ENCODE measurements around the gene MT1M.
"Not testable (repeated sequence)": the region's sequence is repeated elsewhere in the genome, so short reads cannot be mapped to it uniquely, and the experiment has no call there.

MT1M gene

GRCh38 chr16:56632156-56632847 is at the start of gene MT1M:
Gene MT1M, plus strand, starts transcription at chr16:56632659. Its CDS starts 73 bp downstream, at chr16:56632732.
- no peak for DNase-seq (ENCODE audit: low spot score)

DNA sequence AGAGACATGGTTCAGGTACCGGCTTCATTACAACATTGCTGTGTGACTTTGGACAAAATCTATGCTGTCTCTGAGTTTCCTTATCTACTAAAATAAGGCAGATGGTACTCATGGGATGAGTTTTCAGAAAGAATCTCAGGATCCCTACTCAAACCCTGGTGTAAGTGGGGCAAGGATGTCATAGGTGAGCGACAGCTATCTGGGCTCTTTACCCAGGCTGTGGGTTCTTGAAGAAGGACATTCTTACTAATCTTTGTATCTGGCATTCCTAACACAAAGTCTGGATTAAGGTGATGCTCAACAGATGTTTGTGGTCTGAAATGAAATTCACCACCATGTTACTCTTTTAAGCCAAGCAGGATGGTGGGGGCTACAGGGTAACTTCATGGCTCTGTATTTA is 49.5 kb upstream of the MT1M start:
- not testable (repeated sequence) for DNase-seq (ENCODE audit: low spot score)

- DNase-seq (ENCODE audit: low spot score) = no peak
Observed at GRCh38 chr16:56583351-56584168, 48.9 kb upstream of the MT1M start.

GRCh38 chr16:56584276-56584675 is 48.2 kb upstream of the MT1M start:
- DNase-seq (ENCODE audit: low spot score) = no peak

DNA sequence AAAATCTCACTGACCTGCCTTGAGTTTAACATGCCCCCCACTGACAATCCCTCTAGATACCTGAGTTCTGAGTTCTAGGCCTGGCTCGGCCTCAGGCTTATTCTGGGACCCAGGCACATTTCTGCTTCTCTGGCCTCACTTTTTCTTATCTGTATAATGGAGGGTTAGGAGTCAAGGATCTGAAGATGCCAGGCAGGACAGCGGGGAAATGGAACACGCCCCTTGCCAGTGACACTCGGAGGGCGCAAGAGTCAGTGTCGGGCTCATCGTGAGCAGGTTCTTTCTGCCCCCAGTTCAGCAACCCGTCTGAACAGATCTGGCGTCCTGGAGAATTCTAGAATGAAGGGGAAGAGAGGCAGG is 43.7 kb upstream of the MT1M start:
- no peak for DNase-seq (ENCODE audit: low spot score)

DNA sequence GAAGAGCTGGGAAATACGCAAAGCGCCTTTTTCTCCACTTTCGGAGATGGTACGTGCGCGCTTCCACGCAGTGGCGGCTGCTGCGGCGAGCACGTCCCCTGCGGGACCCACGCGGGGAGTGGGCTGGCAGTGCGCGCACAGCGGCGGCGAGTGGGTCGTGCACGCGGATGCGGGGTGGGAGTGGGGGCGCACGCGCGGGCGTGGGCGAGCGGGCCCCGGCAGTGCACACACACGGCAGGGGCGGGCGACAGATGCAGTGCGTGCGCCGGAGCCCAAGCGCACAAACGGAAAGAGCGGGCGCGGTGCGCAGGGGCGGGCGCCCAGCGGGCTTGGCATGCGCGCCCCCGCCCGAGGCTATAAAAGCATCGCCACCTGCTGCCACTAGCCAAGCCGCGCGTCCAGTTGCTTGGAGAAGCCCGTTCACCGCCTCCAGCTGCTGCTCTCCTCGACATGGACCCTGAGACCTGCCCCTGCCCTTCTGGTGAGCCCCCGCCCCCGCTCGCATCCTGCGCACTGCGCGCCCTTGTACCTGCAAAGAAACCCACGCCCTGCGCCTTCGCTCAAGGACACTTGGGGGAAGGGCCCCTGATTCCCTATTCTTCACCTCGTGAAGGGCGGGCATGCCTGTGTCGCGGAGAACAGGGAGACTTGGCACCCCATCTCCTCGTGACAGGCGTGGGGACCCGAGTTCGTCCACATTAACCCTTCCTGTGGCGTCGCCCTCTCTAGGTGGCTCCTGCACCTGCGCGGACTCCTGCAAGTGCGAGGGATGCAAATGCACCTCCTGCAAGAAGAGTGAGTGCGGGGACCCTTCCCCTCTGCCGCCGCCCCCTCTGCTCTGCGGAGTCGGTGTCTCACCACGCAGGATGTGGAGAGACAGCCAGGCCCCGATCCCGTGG is 43.1 kb upstream of the MT1M start, which contains the start of gene MT3:
Gene MT3, plus strand, starts transcription at position 388 of the 899 bp plus-strand sequence. Its CDS starts 63 bp downstream, at position 451.
- DNase-seq (ENCODE audit: low spot score) = peak; percentile 41

DNA sequence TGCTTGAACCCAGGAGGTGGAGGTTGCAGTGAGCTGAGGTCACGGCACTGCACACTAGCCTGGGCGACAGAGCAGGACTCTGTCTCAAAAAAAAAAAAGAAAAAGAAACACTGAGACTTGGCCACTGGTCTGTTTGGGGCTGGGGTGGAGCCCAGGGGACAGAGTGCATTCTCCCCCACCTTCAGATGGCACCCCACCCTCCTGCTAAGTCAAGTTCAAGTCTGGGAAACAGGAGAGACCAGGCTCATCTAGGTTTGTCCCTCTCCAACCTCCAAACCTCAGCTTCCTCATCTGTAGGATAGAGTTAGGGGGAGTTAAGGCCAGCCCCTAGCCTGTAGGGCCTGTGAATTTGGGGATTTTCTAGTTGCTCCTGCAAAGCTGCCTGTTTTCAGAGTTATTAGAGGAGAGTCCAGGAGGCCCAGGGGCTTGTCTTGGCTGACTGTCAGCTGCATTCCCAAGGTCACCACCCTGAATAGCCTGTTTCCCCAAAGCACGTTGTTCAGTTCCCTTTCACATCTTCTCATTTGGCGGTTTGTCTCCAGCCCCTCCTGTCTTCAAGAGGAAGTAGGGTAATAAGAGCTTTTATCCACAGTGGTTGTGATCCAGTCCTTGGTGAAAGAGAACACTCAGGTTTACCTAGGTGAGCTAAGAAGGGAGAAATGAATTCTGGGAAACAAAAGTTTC is 40.9 kb upstream of the MT1M start:
- no peak for DNase-seq (ENCODE audit: low spot score)

- no peak for DNase-seq (ENCODE audit: low spot score)
Observed at GRCh38 chr16:56593573-56594291, 38.7 kb upstream of the MT1M start.

DNA sequence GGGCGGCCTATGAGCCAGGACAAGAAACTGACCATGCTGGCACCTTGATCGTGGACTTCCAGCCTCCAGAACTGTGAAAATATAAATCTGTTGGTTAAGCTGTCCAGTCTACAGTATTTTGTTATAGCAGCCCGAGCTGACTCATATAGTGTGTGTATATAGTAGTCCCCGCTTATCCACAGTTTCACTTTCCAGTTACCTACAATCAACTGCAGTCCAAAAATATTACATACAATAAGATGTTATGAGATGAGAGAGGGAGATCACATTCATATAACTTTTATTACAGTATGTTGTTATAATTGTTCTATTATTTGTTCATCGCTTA is 38.2 kb upstream of the MT1M start:
- DNase-seq (ENCODE audit: low spot score) = no peak

DNA sequence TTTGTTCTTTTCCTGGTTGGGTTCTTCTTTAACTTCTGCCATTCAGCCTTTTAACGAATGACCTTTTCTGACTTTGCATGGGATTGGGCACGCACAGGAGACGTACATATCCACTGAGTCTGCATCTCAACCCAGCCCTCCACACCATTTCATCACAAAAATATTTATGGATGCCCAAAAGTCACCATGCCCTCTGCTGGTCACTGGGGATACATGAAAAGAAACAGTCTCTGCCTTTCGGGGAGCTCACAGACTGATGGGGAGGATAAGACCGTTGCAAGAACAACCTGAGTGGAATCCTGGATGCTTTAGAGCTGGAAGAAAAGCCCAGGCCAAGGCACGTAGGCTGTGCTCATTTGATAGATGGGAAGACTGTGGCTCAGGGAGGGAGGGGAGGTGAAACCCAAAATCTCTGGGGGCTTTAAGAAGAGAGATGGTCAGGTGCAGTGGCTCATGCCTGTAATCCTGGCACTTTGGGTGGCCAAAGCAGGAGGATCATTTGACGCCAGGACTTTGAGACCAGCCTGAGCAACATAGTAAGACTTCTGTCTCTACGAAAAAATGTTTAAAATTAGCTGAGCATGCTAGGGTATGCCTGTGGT is 32.0 kb upstream of the MT1M start:
- DNase-seq (ENCODE audit: low spot score) = peak; percentile 60

DNA sequence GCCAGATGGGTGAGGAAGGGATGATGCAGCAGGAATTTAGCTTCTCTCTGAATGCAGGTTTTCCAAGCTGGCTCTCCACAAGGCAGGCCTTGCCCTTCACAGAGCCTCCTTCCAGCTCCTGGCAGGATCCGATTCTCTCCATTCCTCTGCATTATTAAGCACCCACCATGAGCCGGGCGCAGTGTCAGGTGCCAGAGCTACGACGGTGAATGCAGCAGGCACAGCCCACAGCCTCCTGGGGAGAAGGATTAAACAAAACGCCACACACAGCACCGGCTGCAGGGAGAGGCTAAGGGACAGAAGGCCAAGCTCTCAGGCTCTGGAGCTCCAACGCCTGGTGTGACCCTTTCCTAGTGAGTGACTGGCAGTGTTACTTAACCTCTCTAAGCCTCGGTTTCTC is 31.1 kb upstream of the MT1M start:
- DNase-seq (ENCODE audit: low spot score) = no peak

- DNase-seq (ENCODE audit: low spot score) = peak; percentile 66
Observed at GRCh38 chr16:56603589-56603988, 28.9 kb upstream of the MT1M start.

- no peak for DNase-seq (ENCODE audit: low spot score)
Observed at GRCh38 chr16:56604966-56605365, 27.5 kb upstream of the MT1M start.

DNA sequence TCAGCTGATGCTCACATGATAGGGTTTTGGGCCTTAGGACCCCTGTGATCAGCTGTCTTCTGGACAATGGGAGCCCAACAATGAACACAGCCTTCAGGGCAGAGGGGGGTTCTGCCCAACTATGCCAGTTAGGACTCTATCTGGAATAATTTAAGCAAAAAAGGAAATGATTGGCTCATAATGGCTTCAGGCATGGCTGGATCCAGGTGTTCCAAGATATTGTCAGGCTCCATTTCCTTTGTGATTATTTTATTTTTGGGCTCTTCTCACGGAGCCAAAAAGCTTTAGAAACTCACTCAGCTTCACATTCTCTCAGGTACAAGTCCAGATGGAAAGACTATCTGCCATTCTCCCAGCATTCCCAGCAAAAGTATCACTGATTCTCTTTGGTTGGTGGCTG is 27.0 kb upstream of the MT1M start:
- DNase-seq (ENCODE audit: low spot score) = no peak

GRCh38 chr16:56606071-56606475 is 26.4 kb upstream of the MT1M start:
- DNase-seq (ENCODE audit: low spot score) = peak; percentile 27

DNA sequence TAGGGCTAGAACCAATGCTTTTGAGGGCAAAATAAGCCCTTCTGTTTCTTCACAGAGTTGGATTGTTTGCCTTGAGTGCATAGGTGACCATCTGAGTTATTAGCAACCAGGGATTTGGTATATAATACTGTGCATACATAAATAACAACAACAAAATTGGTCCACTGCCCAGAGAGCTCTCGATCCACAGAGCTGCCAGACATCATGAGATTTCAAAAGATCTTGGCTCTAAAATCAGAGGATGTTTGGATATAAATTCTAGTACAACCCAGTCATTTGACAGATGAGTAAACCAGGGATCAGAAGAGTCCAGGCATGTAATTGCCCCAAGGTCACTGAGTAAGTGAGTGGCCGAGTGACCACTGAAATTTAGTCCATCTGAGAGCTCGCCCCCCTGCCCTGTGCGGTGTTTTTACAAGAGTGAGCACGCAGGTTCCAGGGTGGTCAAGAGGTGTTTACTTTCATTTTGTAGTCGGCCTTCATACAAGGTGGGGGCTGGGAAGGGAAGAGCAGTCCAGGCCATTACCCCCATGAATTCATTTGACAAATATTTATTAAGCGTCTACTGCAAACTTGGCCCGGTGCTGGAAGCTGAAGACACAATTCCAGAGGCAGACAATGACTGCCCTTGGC is 25.9 kb upstream of the MT1M start:
- DNase-seq (ENCODE audit: low spot score) = peak; percentile 62

GRCh38 chr16:56607109-56607618 is 25.3 kb upstream of the MT1M start:
- peak; percentile 94 for DNase-seq (ENCODE audit: low spot score)

DNA sequence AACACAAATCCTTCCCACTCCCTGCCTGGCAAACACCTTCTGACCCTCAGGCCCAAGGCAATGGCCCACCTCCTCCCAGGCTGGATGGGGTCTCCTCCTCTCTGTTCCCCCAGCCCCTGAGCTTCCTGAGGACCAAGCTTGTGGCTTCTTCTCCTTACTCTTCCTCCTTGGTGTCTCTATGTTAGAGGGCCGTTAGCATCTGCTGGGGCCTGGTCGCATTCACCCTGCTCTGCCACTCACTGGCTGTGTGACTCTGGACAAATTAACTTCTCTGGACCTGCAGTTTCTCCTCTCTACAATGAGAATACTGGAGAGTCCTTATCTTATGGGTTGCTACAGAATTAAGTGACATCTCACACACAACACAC is 24.8 kb upstream of the MT1M start:
- DNase-seq (ENCODE audit: low spot score) = no peak

DNA sequence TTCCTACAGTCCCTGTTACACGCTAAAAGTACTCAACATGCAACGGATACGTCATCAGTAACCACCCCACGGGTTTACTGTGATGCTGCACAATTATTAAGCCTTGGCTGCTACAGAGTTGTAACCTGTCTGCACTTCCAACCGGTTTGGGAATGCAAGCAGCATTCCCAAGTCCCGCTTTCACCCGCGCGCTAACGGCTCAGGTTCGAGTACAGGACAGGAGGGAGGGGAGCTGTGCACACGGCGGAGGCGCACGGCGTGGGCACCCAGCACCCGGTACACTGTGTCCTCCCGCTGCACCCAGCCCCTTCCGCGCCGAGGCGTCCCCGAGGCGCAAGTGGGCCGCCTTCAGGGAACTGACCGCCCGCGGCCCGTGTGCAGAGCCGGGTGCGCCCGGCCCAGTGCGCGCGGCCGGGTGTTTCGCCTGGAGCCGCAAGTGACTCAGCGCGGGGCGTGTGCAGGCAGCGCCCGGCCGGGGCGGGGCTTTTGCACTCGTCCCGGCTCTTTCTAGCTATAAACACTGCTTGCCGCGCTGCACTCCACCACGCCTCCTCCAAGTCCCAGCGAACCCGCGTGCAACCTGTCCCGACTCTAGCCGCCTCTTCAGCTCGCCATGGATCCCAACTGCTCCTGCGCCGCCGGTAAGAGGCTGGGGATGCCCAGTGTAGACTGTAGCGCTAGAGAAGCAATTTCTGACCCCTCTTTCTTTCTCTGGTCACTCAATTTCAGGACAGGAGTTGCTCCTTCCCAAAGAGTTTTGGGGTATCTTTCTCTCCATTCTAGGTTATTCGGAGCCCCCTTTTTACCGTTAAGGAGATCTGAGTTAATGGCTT is 24.2 kb upstream of the MT1M start, which contains the start of gene MT2A:
Gene MT2A, plus strand, starts transcription at position 542 of the 833 bp plus-strand sequence. Its CDS starts 72 bp downstream, at position 614.
- DNase-seq (ENCODE audit: low spot score) = peak; percentile 97

All from SW480 (cell line).